Mucosa of stomach (tissue), 1 donor: ENCODE measurements around the gene CEP85L.

ENCODE experiments used
- H3K27me3 ChIP-seq: one replicate; pipeline ENCODE4 v1.7.0; 2013; ENCODE audit warnings: mild to moderate bottlenecking, low read length; ENCODE audit not compliant: control insufficient read depth, insufficient read depth
- H3K36me3 ChIP-seq: one replicate; pipeline ENCODE4 v1.7.0; 2013; ENCODE audit warnings: low read length; ENCODE audit not compliant: control insufficient read depth, insufficient read depth
- H3K4me1 ChIP-seq: one replicate; pipeline ENCODE4 v1.7.0; 2013; ENCODE audit warnings: mild to moderate bottlenecking, low read length; ENCODE audit not compliant: control insufficient read depth, insufficient read depth
- H3K4me3 ChIP-seq: one replicate; pipeline ENCODE4 v1.7.0; 2013; ENCODE audit warnings: low read length
- H3K9ac ChIP-seq: one replicate; pipeline ENCODE4 v1.7.0; 2013; ENCODE audit warnings: mild to moderate bottlenecking, low read length, moderate library complexity
- H3K9me3 ChIP-seq: one replicate; pipeline ENCODE4 v1.7.0; 2013; ENCODE audit warnings: mild to moderate bottlenecking, low read length, moderate library complexity; ENCODE audit not compliant: control insufficient read depth
- donor health status: Pancreatic carcinoma.

CEP85L gene

DNA sequence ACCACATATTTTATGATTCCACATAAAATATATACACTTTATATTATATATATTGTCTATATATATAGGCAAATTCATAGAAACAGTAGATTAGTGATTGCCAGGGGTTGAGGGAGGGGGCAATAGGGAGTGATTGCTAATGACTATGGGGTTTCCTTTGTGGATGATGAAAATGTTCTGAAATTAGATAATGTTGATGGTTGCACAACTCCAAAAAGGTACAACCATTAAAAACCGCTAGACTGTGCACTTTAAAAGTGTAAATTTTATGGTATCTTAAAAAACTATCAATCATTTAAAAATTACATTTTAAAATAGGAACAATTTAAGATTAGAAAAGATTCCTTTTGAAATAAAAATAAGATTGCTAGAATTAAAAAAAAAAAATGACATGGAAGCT is 23.8 kb upstream of the CEP85L start:
- Histone ChIP-seq H3K36me3 (no peaks in the 10 kb centered on the region), H3K9me3 (no peaks in the 10 kb centered on the region), H3K4me1 (peaks cover 24% of the 10 kb centered on the region), H3K4me3 (no peak overlapping the region), H3K27me3 (no peaks in the 10 kb centered on the region), H3K9ac (no peak overlapping the region)

DNA sequence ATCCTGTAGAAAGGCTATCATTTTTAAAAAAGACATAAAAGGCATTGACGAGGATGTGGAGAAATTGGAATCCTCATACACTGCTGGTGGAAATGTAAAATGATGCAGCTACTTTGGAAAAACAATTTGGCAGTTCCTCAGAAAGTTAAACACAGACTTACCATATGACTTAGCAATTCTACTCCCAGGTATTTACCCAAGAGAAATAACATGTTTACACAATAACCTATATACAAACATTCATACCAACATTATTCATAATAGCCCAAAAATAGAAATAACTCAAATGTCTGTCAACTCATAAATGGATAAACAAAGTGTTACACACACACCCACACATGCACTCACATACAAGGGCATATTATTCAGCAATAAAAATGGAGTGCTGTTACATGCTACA is 23.4 kb upstream of the CEP85L start:
- H3K36me3 ChIP-seq: no peaks in the 10 kb centered on the region
- no peaks in the 10 kb centered on the region for H3K27me3 ChIP-seq
- H3K9me3 ChIP-seq: no peaks in the 10 kb centered on the region
- peaks cover 20% of the 10 kb centered on the region for H3K4me1 ChIP-seq
- H3K4me3 ChIP-seq: no peak overlapping the region
- H3K9ac ChIP-seq: no peak overlapping the region

- Histone ChIP-seq H3K9ac (no peak overlapping the region), H3K27me3 (no peaks in the 10 kb centered on the region), H3K4me3 (no peak overlapping the region), H3K36me3 (no peaks in the 10 kb centered on the region), H3K4me1 (peaks cover 21% of the 10 kb centered on the region), H3K9me3 (no peaks in the 10 kb centered on the region)
These were observed 21.3 kb upstream of the CEP85L start for GRCh38 chr6:118672678-118673077.

DNA sequence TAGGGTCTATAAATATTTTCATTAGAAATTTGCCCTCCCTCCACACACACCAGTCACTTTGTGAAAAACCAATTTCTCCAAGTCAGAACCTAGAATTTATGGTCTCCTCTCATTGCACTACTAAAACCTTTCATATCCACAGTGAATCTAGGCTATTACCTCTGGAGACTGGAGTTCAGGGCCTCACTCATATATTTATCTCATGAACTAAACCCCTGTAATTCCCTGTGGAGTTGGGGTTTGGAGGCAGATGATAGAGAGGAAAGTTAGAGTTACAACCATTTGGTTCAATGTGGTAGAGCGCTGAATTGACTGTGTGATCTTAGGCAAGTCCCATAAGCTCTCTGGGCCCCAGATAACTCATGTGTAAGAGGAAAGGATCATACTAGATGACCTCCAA is 18.2 kb upstream of the CEP85L start:
- peaks cover 34% of the 10 kb centered on the region for H3K4me1 ChIP-seq
- no peaks in the 10 kb centered on the region for H3K27me3 ChIP-seq
- H3K4me3 ChIP-seq: no peak overlapping the region
- no peaks in the 10 kb centered on the region for H3K36me3 ChIP-seq
- H3K9ac ChIP-seq: no peak overlapping the region
- H3K9me3 ChIP-seq: no peaks in the 10 kb centered on the region

GRCh38 chr6:118668761-118669385 is 17.5 kb upstream of the CEP85L start:
- H3K4me3 ChIP-seq: no peak overlapping the region

GRCh38 chr6:118667988-118668387 is 16.6 kb upstream of the CEP85L start:
- no peaks in the 10 kb centered on the region for H3K36me3 ChIP-seq
- no peaks in the 10 kb centered on the region for H3K27me3 ChIP-seq
- no peak overlapping the region for H3K4me3 ChIP-seq
- H3K9me3 ChIP-seq: no peaks in the 10 kb centered on the region
- H3K9ac ChIP-seq: no peak overlapping the region
- peaks cover 34% of the 10 kb centered on the region for H3K4me1 ChIP-seq

More at GRCh38 chr6:118668761-118669385, 17.5 kb upstream of the CEP85L start:
- H3K36me3 ChIP-seq: no peaks in the 10 kb centered on the region
- no peak overlapping the region for H3K9ac ChIP-seq
- no peaks in the 10 kb centered on the region for H3K27me3 ChIP-seq
- H3K9me3 ChIP-seq: no peaks in the 10 kb centered on the region
- H3K4me1 ChIP-seq: peaks cover 34% of the 10 kb centered on the region

- Histone ChIP-seq H3K4me3 (no peak overlapping the region), H3K9me3 (no peaks in the 10 kb centered on the region), H3K4me1 (peaks cover 37% of the 10 kb centered on the region), H3K9ac (peak overlapping the region; percentile 57), H3K36me3 (no peaks in the 10 kb centered on the region), H3K27me3 (no peaks in the 10 kb centered on the region)
These were observed 13.6 kb upstream of the CEP85L start for GRCh38 chr6:118665011-118665410.

GRCh38 chr6:118663993-118664985 is 12.9 kb upstream of the CEP85L start:
- peak overlapping the region; percentile 57 for H3K9ac ChIP-seq
- no peaks in the 10 kb centered on the region for H3K36me3 ChIP-seq
- no peaks in the 10 kb centered on the region for H3K9me3 ChIP-seq
- H3K4me1 ChIP-seq: peaks cover 33% of the 10 kb centered on the region
- no peaks in the 10 kb centered on the region for H3K27me3 ChIP-seq
- no peak overlapping the region for H3K4me3 ChIP-seq

GRCh38 chr6:118661831-118662230 is 10.4 kb upstream of the CEP85L start:
- H3K4me3 ChIP-seq: no peak overlapping the region
- peaks cover 14% of the 10 kb centered on the region for H3K4me1 ChIP-seq
- no peaks in the 10 kb centered on the region for H3K9me3 ChIP-seq
- no peaks in the 10 kb centered on the region for H3K27me3 ChIP-seq
- no peaks in the 10 kb centered on the region for H3K36me3 ChIP-seq
- no peak overlapping the region for H3K9ac ChIP-seq

GRCh38 chr6:118660218-118660569 is 8.8 kb upstream of the CEP85L start:
- H3K36me3 ChIP-seq: no peaks in the 10 kb centered on the region
- H3K9me3 ChIP-seq: no peaks in the 10 kb centered on the region
- H3K4me3 ChIP-seq: no peak overlapping the region
- peaks cover 4% of the 10 kb centered on the region for H3K4me1 ChIP-seq
- no peak overlapping the region for H3K9ac ChIP-seq
- H3K27me3 ChIP-seq: no peaks in the 10 kb centered on the region

DNA sequence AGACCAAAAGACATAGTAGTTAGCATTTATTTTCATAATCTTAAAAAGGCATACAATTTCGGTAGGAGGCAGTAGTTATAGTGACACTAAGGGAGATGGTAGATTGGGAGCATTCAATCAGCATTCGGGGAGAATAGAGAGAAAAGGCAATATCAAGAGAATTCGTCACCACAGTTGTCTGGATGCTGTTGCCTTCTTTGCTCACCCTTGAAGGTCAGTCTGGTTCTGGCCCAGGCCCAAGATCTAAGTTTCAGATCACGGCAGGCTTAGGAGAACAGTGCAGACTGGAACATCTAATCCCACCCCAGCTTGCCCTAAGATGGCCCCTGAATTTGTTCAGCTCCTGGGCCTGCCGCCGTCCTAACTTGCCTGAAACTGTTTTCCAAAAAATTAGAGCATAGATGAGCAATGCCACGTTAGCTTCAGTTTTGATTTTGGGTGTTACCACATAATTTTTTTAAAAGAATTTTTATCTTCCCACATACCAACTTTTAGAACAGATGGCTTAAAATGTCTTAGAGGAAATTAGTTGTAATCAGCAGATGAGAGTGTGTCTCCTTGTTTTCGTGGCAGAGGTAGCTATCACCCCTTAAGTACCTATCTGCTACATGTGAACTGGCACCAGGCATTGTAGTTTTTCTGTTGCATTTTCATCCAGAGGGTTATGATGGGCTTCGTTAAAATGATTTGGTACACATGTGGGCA is 8.3 kb upstream of the CEP85L start:
- H3K9ac ChIP-seq: no peak overlapping the region

More for the DNA sequence above, 8.3 kb upstream of the CEP85L start:
- H3K27me3 ChIP-seq: no peaks in the 10 kb centered on the region
- H3K9me3 ChIP-seq: no peaks in the 10 kb centered on the region
- no peak overlapping the region for H3K4me3 ChIP-seq
- peaks cover 4% of the 10 kb centered on the region for H3K4me1 ChIP-seq
- no peaks in the 10 kb centered on the region for H3K36me3 ChIP-seq
